ENCODE results near the gene HOXC10.

DNA sequence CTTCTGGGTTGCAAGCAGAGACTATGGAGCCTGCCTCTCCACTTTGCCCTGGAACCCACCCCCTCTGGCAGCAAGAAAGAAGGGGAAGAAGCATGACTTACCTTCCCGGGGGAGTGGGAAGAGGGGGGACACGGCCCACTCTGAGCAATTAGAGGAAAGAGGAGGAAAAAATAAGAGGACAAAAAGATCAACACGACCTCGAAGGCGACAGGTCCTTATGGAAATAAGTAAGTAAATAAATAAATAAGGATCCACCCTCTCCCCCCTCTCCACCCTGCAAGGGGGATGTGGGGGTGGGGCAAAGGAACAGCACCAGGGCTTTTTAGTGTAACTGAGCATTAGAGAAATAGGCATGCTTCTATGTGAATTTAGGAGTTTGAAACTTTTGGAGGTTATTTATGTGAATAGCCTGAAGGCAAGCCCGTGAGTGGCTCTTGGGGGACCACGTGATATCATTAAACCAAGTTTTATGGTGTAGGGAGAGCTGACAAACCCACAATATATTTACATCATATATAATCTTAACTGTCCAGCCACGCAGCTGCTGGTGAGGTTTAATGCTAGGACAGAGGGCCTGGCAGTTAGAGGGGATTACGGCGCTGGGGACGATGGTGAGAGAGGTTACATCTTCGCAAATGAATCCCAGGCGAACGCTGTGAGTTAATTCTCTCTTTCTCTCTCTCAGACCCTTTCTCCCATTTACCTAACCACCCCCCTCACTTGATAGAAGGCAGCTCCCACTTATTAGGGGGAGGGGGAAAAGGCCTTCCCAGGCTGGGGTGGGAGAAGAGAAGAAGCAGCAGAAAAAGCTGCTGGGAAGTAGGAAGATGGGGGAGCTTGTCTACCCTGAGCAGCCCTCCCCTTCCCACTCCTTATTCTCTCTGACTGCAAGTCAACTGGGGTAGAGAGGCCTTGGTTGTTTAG, 52.7 kb downstream of the HOXC10 start:
- TF ChIP-seq, protein P1, sequence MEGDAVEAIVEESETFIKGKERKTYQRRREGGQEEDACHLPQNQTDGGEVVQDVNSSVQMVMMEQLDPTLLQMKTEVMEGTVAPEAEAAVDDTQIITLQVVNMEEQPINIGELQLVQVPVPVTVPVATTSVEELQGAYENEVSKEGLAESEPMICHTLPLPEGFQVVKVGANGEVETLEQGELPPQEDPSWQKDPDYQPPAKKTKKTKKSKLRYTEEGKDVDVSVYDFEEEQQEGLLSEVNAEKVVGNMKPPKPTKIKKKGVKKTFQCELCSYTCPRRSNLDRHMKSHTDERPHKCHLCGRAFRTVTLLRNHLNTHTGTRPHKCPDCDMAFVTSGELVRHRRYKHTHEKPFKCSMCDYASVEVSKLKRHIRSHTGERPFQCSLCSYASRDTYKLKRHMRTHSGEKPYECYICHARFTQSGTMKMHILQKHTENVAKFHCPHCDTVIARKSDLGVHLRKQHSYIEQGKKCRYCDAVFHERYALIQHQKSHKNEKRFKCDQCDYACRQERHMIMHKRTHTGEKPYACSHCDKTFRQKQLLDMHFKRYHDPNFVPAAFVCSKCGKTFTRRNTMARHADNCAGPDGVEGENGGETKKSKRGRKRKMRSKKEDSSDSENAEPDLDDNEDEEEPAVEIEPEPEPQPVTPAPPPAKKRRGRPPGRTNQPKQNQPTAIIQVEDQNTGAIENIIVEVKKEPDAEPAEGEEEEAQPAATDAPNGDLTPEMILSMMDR (IDR thresholded peaks at IDR 0.05; ENCODE audit: insufficient read depth, low read length): no peak
- TF ChIP-seq POLR2AphosphoS5 (IDR thresholded peaks at IDR 0.05; ENCODE audit: low read depth) (no peak), GABPA (IDR thresholded peaks at IDR 0.05; ENCODE audit: low read depth) (no peak), SPI1 (IDR thresholded peaks at IDR 0.05; ENCODE audit: borderline replicate concordance, low read depth) (no peak)
- TF ChIP-seq, protein P2, sequence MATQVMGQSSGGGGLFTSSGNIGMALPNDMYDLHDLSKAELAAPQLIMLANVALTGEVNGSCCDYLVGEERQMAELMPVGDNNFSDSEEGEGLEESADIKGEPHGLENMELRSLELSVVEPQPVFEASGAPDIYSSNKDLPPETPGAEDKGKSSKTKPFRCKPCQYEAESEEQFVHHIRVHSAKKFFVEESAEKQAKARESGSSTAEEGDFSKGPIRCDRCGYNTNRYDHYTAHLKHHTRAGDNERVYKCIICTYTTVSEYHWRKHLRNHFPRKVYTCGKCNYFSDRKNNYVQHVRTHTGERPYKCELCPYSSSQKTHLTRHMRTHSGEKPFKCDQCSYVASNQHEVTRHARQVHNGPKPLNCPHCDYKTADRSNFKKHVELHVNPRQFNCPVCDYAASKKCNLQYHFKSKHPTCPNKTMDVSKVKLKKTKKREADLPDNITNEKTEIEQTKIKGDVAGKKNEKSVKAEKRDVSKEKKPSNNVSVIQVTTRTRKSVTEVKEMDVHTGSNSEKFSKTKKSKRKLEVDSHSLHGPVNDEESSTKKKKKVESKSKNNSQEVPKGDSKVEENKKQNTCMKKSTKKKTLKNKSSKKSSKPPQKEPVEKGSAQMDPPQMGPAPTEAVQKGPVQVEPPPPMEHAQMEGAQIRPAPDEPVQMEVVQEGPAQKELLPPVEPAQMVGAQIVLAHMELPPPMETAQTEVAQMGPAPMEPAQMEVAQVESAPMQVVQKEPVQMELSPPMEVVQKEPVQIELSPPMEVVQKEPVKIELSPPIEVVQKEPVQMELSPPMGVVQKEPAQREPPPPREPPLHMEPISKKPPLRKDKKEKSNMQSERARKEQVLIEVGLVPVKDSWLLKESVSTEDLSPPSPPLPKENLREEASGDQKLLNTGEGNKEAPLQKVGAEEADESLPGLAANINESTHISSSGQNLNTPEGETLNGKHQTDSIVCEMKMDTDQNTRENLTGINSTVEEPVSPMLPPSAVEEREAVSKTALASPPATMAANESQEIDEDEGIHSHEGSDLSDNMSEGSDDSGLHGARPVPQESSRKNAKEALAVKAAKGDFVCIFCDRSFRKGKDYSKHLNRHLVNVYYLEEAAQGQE (IDR thresholded peaks at IDR 0.05; ENCODE audit: insufficient replicate concordance, low read depth): no peak
